Measurements from ENCODE around the gene RET. TPM values are rescaled to one million over a fixed set of nuclear protein-coding genes. Genes with fewer than 3 reads are reported as not detected.

Gene RET
- total and polyA plus RNA-seq, 2 of the 8 experiments (the other 6 are each of a cell fraction or from before 2014, with no cell fraction given) = 6.7 to 8.4 TPM

- Histone ChIP-seq H3K18ac (ENCODE audit: extremely low read depth, low read length) (no peak overlapping the region), H3K9me3 (ENCODE audit: insufficient read depth in 2 of 2, low read depth in 1 of 2, low read length in 1 of 2) (no peaks in the 10 kb centered on the region), H3K23ac (ENCODE audit: insufficient read length) (no peak overlapping the region), H4K5ac (ENCODE audit: insufficient read length, low read depth, low read length) (no peak overlapping the region), H3K27ac (ENCODE audit: low read depth, low read length) (no peak overlapping the region), H2BK120ac (replicated peaks; ENCODE audit: low read depth, low read length) (no peak overlapping the region), H2AK5ac (ENCODE audit: low read depth, low read length) (no peak overlapping the region), H3K36me3 (ENCODE audit: control insufficient read depth in 2 of 4, insufficient read depth in 4 of 4, low read length in 3 of 4) (no peaks in the 10 kb centered on the region), H2BK15ac (ENCODE audit: low read length) (no peak overlapping the region), H2BK5ac (ENCODE audit: low read depth, low read length) (no peak overlapping the region), H3K79me2 (ENCODE audit: control insufficient read depth in 1 of 2, insufficient read depth in 2 of 2, low read length in 2 of 2) (no peaks in the 10 kb centered on the region), H4K91ac (replicated peaks; ENCODE audit: insufficient read length, low read length) (no peak overlapping the region), H4K8ac (ENCODE audit: extremely low read depth, insufficient read depth, low read length) (no peak overlapping the region), H3K4me1 (replicated peaks in 1 of 4; ENCODE audit: control insufficient read depth in 3 of 4, insufficient read depth in 4 of 4, low read length in 3 of 4) (peaks cover 0 to 10% (median 3%) of the 10 kb centered on the region in 4 experiments; a peak in 3 of 7 replicates), H4K20me1 (replicated peaks in 1 of 2; ENCODE audit: control insufficient read depth in 1 of 2, insufficient read depth in 2 of 2, low read length in 2 of 2) (peaks cover 7 to 8% of the 10 kb centered on the region in 2 experiments), H3K9ac (replicated peaks in 1 of 4; ENCODE audit: extremely low read depth in 1 of 4, low read depth in 3 of 4, low read length in 3 of 4) (no peak overlapping the region), H3K4me2 (ENCODE audit: insufficient read depth in 1 of 2, low read depth in 2 of 2, low read length in 2 of 2) (no peak overlapping the region), H2AFZ (ENCODE audit: low read length) (no peak overlapping the region), H2BK20ac (ENCODE audit: low read length) (no peak overlapping the region), H3K23me2 (ENCODE audit: low read depth, low read length) (peaks cover 11% of the 10 kb centered on the region; the same call in 1 of the 2 replicates), H3K79me1 (ENCODE audit: low read depth, low read length) (no peaks in the 10 kb centered on the region; the same call in 1 of the 2 replicates), H3K4ac (replicated peaks; ENCODE audit: insufficient read length, low read depth, low read length) (no peak overlapping the region), H3K14ac (ENCODE audit: insufficient read length) (no peak overlapping the region), H3K4me3 (ENCODE audit: extremely low read depth in 1 of 4, insufficient read depth in 2 of 4, low read depth in 3 of 4, low read length in 4 of 4) (no peak overlapping the region), H3K27me3 (replicated peaks in 1 of 4; ENCODE audit: control insufficient read depth in 3 of 4, extremely low read depth in 1 of 4, insufficient read depth in 3 of 4, low read length in 3 of 4) (peaks cover 12 to 37% (median 30%) of the 10 kb centered on the region in 4 experiments), H3K56ac (replicated peaks; ENCODE audit: insufficient read length, low read depth, low read length) (no peak overlapping the region), H2BK12ac (ENCODE audit: low read depth, low read length) (no peak overlapping the region)
- ChIA-PET POLR2A (ENCODE audit: partially characterized antibody) (no interaction called here), CTCF (ENCODE audit: partially characterized antibody) (interaction anchor here (1.4 to 8.5 kb wide), 9 partner anchors 7 to 230 kb away, joined by 3 to 100 read pairs (median 5); no protein-coding TSS in a partner anchor)
- no peak for FAIRE-seq
- WGBS, 2 experiments (ENCODE audit: extremely low coverage in 1 of 2, insufficient coverage in 1 of 2, insufficient read length in 1 of 2, insufficient replicate concordance in 2 of 2, low coverage in 1 of 2, low lambda C conversion rate in 2 of 2, missing lambda C conversion rate in 1 of 2) = 84% methylated on average over 5 of the region's 5 CpGs; no CpG with 5 or more reads in 1 of the 2 experiments
- no peak for DNase-seq (ENCODE audit: low read depth in 1 of 2, low spot score in 2 of 2)
- TF ChIP-seq CHD1 (IDR thresholded peaks at IDR 0.05; ENCODE audit: low read depth, low read length) (no peak), CBX8 (IDR thresholded peaks at IDR 0.05; ENCODE audit: borderline replicate concordance, low read depth, low read length) (no peak), USF2 (IDR thresholded peaks at IDR 0.05; ENCODE audit: low read length) (no peak), TEAD4 (IDR thresholded peaks at IDR 0.05; ENCODE audit: low read depth, low read length) (no peak), SIX5 (IDR thresholded peaks at IDR 0.05; ENCODE audit: low read depth, low read length) (no peak), RXRA (IDR thresholded peaks at IDR 0.05; ENCODE audit: insufficient read depth, low read depth, low read length) (no peak), SAP30 (IDR thresholded peaks at IDR 0.05; ENCODE audit: insufficient read depth, insufficient replicate concordance, low read length) (no peak), CEBPB (IDR thresholded peaks at IDR 0.05; ENCODE audit: low read depth, low read length) (no peak), ZNF274 (IDR thresholded peaks at IDR 0.05; ENCODE audit: borderline replicate concordance, extremely low read depth, low read length) (no peak), SP2 (IDR thresholded peaks at IDR 0.05; ENCODE audit: low read length) (no peak), SRF (IDR thresholded peaks at IDR 0.05; ENCODE audit: low read depth, low read length) (no peak), RBBP5 (IDR thresholded peaks at IDR 0.05; ENCODE audit: borderline replicate concordance, low read depth, low read length) (no peak), POLR2AphosphoS5 (IDR thresholded peaks at IDR 0.05; ENCODE audit: low read depth, low read length) (no peak), RAD21 (IDR thresholded peaks at IDR 0.05 in 1 of 2, conservative IDR thresholded peaks at IDR 0.05 in 1 of 2; ENCODE audit: low read depth in 2 of 2, low read length in 2 of 2) (no peak)
Observed at GRCh38 chr10:43074409-43074808, 2.5 kb upstream of the RET start.

Data from H1 (cell line).